ENCODE measurements around the gene ELMO1. TPM values are rescaled to one million over a fixed set of nuclear protein-coding genes. Genes with fewer than 3 reads are reported as not detected.

ELMO1 gene
- total RNA-seq, 1 donor from 2014 or later, result 60.1 TPM

- intact Hi-C loops (cut with DNase I), result no loop called here
- Histone ChIP-seq H3K4me1 (peaks cover 20% of the 10 kb centered on the region), H3K27ac (no peak overlapping the region), H3K36me3 (no peaks in the 10 kb centered on the region), H3K9me3 (no peaks in the 10 kb centered on the region), H3K27me3 (ENCODE audit: low read depth) (no peaks in the 10 kb centered on the region), H3K4me3 (no peak overlapping the region)
- ATAC-seq (peak; percentile 57 to 76), DNase-seq (no peak)
- no peak for TF ChIP-seq CTCF (IDR thresholded peaks at IDR 0.05)
Measured at GRCh38 chr7:37109843-37110242, 338.8 kb downstream of the ELMO1 start.

GRCh38 chr7:37109016-37109683 is 339.5 kb downstream of the ELMO1 start:
- peaks cover 20% of the 10 kb centered on the region for H3K4me1 ChIP-seq
- H3K4me3 ChIP-seq, result no peak overlapping the region
- ATAC-seq (peak; percentile 20 to 45), DNase-seq (no peak)
- intact Hi-C loops (cut with DNase I), result no loop called here
- no peaks in the 10 kb centered on the region for H3K27me3 ChIP-seq (ENCODE audit: low read depth)
- no peaks in the 10 kb centered on the region for H3K36me3 ChIP-seq
- no peak for TF ChIP-seq CTCF (IDR thresholded peaks at IDR 0.05)
- H3K9me3 ChIP-seq, result no peaks in the 10 kb centered on the region
- no peak overlapping the region for H3K27ac ChIP-seq

DNA sequence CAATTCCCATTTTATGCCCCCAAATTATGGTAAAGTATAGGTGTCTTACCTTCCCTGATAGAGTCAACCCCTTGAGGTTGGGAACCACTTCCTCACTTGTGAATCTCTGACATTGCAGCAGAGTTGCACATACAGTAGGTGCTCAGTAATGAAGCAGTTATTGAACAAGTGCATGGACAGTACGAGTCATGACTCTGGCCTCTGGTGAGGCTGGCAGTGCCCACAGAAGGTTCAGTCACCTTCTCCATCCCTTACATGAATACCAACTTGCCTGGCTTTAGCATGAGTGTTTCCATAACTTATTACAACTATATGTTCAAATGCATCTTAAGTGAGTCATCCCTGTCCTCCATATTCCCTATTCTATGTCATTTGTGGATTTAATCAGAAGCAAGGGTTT is 340.0 kb downstream of the ELMO1 start:
- no peaks in the 10 kb centered on the region for H3K36me3 ChIP-seq
- ATAC-seq, result no peak
- no peak for TF ChIP-seq CTCF (IDR thresholded peaks at IDR 0.05)

DNA sequence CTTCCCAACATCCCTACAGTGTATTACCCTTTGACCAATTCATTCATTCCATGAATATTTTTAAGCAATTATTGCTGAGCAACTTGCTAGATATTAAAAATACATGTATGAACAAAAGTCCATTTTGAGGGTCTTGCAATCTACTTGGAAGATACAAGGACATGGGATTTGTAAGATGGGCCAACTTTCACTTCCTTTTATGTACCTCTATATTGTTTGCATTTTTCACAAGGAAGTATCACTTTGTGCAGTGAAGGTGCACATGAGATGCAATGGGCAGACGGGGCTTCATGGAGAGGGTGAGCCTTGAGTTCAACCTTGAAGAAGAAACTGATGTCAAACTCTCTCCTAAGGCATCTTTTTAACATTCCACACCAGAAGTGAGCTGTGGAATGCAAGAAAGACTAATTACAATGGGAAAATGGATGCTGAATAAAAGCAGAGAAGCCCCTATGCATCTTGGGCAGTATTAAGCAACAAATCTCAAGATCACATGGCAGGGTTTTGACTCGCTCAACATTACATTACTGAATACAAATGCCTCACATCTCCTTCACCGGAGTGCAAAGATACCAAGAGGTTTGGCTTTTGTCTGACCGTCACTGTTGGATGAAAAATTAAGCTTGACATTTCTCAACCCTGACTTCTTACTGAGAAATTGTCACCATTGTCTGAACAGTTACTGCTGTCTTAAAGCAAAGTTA is 341.5 kb downstream of the ELMO1 start:
- Histone ChIP-seq H3K4me3 (no peak overlapping the region), H3K9me3 (no peaks in the 10 kb centered on the region), H3K27ac (no peak overlapping the region), H3K4me1 (peaks cover 20% of the 10 kb centered on the region), H3K27me3 (ENCODE audit: low read depth) (no peaks in the 10 kb centered on the region), H3K36me3 (no peaks in the 10 kb centered on the region)
- DNase-seq (no peak), ATAC-seq (no peak)
- intact Hi-C loops (cut with DNase I), result no loop called here
- no peak for TF ChIP-seq CTCF (IDR thresholded peaks at IDR 0.05)

More for the DNA sequence above, 340.0 kb downstream of the ELMO1 start:
- H3K27ac ChIP-seq, result no peak overlapping the region
- DNase-seq, result no peak
- H3K4me3 ChIP-seq, result no peak overlapping the region
- peaks cover 20% of the 10 kb centered on the region for H3K4me1 ChIP-seq
- no peaks in the 10 kb centered on the region for H3K9me3 ChIP-seq
- intact Hi-C loops (cut with DNase I), result no loop called here
- no peaks in the 10 kb centered on the region for H3K27me3 ChIP-seq (ENCODE audit: low read depth)

GRCh38 chr7:37105762-37106161 is 342.9 kb downstream of the ELMO1 start:
- Histone ChIP-seq H3K4me1 (peaks cover 20% of the 10 kb centered on the region), H3K4me3 (no peak overlapping the region), H3K27ac (no peak overlapping the region), H3K27me3 (ENCODE audit: low read depth) (no peaks in the 10 kb centered on the region), H3K36me3 (no peaks in the 10 kb centered on the region), H3K9me3 (no peaks in the 10 kb centered on the region)
- no peak for ATAC-seq
- TF ChIP-seq CTCF (IDR thresholded peaks at IDR 0.05), result no peak
- DNase-seq, result no peak
- intact Hi-C loops (cut with DNase I), result no loop called here

All from lower lobe of right lung (tissue), 2 donors.